ENCODE results near the gene PRKCZ. TPM values are rescaled to one million over a fixed set of nuclear protein-coding genes. Genes with fewer than 3 reads are reported as not detected.
A peak's percentile ranks its signal among the peaks of the same experiment; 100 is the strongest.

PRKCZ gene
- polyA plus RNA-seq, 3 donors, result 0.74 to 1.9 (median 1.4) TPM

DNA sequence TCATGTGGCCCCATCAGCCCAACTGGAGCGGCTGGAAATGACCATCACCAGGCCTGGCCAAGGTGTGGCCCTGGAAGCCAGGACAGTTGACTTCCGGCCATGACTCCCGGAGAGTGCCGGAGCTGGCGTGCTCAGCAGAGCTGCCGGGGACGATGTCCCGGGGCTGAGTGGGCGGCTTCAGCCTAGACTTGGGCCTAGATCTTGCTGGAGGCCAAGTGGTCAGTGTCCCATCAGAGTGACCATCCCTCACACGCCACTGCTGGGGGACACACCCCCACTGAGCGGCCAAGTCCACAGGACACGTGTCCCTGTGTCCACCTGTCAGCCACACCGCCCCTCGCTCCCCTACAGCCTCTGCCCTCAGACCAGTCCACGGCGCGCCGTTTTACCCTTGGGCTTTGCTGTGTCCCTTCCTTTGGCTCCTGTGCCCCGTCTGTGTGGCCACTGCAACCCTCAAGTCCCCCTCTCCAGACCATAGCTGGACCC, 140.3 kb downstream of the PRKCZ start:
- intact Hi-C loops (cut with micrococcal nuclease), result loop anchor here (5.0 to 10.0 kb wide), 3 partner anchors 58 to 354 kb away; no protein-coding TSS in a partner anchor
- H3K4me3 ChIP-seq (replicated peaks in 1 of 3; ENCODE audit: low read depth in 2 of 3, low read length in 3 of 3), result peak overlapping the region in 1 of 3 experiments; percentile 73
- TF ChIP-seq, protein P1, sequence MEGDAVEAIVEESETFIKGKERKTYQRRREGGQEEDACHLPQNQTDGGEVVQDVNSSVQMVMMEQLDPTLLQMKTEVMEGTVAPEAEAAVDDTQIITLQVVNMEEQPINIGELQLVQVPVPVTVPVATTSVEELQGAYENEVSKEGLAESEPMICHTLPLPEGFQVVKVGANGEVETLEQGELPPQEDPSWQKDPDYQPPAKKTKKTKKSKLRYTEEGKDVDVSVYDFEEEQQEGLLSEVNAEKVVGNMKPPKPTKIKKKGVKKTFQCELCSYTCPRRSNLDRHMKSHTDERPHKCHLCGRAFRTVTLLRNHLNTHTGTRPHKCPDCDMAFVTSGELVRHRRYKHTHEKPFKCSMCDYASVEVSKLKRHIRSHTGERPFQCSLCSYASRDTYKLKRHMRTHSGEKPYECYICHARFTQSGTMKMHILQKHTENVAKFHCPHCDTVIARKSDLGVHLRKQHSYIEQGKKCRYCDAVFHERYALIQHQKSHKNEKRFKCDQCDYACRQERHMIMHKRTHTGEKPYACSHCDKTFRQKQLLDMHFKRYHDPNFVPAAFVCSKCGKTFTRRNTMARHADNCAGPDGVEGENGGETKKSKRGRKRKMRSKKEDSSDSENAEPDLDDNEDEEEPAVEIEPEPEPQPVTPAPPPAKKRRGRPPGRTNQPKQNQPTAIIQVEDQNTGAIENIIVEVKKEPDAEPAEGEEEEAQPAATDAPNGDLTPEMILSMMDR (IDR thresholded peaks at IDR 0.05), result no peak
- no peak for DNase-seq
- H3K27ac ChIP-seq (ENCODE audit: low read depth in 1 of 2, low read length in 2 of 2), result peak overlapping the region; percentile 71 to 88
- Mint-ChIP-seq H3K36me3 (peaks cover 5 to 13% of the 10 kb centered on the region in 2 donors), H3K4me3 (peak overlapping the region; percentile 12 to 42), H3K9me3 (no peaks in the 10 kb centered on the region), H3K4me1 (peaks cover 19% of the 10 kb centered on the region), H3K27ac (peak overlapping the region in 5 of 7 donors; percentile 13 to 71 (median 62)), H3K27me3 (ENCODE audit: low read depth in 3 of 3) (no peaks in the 10 kb centered on the region)
- H3K36me3 ChIP-seq (replicated peaks in 1 of 2; ENCODE audit: control insufficient read depth in 1 of 2, insufficient read depth in 2 of 2, low read length in 2 of 2), result no peaks in the 10 kb centered on the region
- no peak overlapping the region for H2AFZ ChIP-seq (ENCODE audit: insufficient read depth, low read depth, low read length, poor library complexity, severe bottlenecking)
- no peaks in the 10 kb centered on the region for H3K27me3 ChIP-seq (ENCODE audit: control insufficient read depth in 2 of 2, insufficient read depth in 2 of 2, low read length in 2 of 2)
- H3K4me1 ChIP-seq (ENCODE audit: control insufficient read depth in 1 of 2, insufficient read depth in 2 of 2, low read length in 2 of 2), result peaks cover 32 to 43% of the 10 kb centered on the region in 2 donors
- H3K9ac ChIP-seq (ENCODE audit: insufficient read depth, low read length, poor library complexity, severe bottlenecking), result peak overlapping the region; percentile 74
- peaks cover 26% of the 10 kb centered on the region for H3K79me2 ChIP-seq (ENCODE audit: insufficient read depth, low read length)
- H3K9me3 ChIP-seq (replicated peaks in 1 of 2; ENCODE audit: control insufficient read depth in 1 of 2, insufficient read depth in 1 of 2, low read length in 2 of 2), result no peaks in the 10 kb centered on the region
- peak overlapping the region; percentile 94 for H3K4me2 ChIP-seq (replicated peaks; ENCODE audit: extremely low read depth, low read length, poor library complexity, severe bottlenecking)
- 97% methylated on average over 19 of the region's 19 CpGs for WGBS (ENCODE audit: insufficient coverage)
- no peaks in the 10 kb centered on the region for H4K20me1 ChIP-seq (ENCODE audit: insufficient read depth, low read length)

DNA sequence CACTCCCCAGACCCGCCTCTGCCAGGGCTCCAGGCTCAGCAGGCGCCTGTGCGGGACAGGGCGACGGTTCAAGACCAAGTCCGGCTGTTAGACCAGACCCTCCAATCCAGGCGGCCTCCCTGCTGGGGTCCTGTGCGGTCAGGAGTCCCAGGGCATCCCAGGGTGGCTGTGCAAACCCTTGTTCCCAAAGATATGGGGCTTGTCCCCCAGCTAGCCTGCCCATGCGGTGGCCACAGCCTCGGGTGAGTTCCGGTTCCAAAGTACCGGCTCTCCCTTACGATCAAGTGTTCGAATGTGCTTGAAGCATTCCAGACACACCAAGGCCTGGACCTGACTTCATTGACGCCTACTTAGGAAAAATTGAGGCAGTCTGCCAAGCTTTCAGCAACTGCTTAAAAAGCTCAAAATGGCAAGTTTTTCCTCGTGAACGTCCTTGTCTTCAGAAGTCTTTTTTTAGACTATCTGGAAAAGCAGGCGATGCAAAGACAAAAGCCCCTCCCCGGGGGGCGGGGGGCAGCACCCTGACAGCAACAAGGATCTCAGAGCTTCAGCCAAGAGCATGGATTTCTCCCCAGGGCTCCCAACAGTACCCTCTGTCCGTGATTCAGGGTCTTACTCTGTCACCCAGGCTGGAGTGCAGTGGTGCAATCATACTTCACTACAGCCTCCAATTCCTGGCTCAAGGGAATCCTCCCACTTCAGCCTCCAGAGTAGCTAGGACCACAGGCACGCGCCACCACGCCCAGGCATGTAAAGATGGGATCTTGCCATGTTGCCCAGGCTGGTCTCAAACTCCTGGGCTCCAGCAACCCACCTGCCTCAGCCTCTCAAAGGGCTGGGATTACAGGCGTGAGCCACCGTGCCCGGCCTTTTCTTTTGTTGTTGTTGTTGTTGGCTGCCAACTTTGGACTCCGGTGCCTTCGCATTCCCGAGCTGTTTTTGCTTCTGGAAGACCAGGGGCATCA, 142.1 kb downstream of the PRKCZ start:
- intact Hi-C loops (cut with micrococcal nuclease), result loop anchor here (5.0 to 10.0 kb wide), 3 partner anchors 60 to 352 kb away; no protein-coding TSS in a partner anchor
- 93% methylated on average over 22 of the region's 30 CpGs for WGBS (ENCODE audit: insufficient coverage)
- H3K27me3 ChIP-seq (ENCODE audit: control insufficient read depth in 2 of 2, insufficient read depth in 2 of 2, low read length in 2 of 2), result no peaks in the 10 kb centered on the region
- no peak overlapping the region for H2AFZ ChIP-seq (ENCODE audit: insufficient read depth, low read depth, low read length, poor library complexity, severe bottlenecking)
- no peaks in the 10 kb centered on the region for H4K20me1 ChIP-seq (ENCODE audit: insufficient read depth, low read length)
- Mint-ChIP-seq H3K4me1 (peaks cover 19% of the 10 kb centered on the region), H3K4me3 (no peak overlapping the region), H3K36me3 (peaks cover 5 to 13% of the 10 kb centered on the region in 2 donors), H3K9me3 (no peaks in the 10 kb centered on the region), H3K27ac (peak overlapping the region in 1 of 7 donors; percentile 48), H3K27me3 (ENCODE audit: low read depth in 3 of 3) (no peaks in the 10 kb centered on the region)
- no peak overlapping the region for H3K4me2 ChIP-seq (replicated peaks; ENCODE audit: extremely low read depth, low read length, poor library complexity, severe bottlenecking)
- peaks cover 26% of the 10 kb centered on the region for H3K79me2 ChIP-seq (ENCODE audit: insufficient read depth, low read length)
- DNase-seq, result no peak
- H3K4me3 ChIP-seq (replicated peaks in 1 of 3; ENCODE audit: low read depth in 2 of 3, low read length in 3 of 3), result no peak overlapping the region
- no peaks in the 10 kb centered on the region for H3K36me3 ChIP-seq (replicated peaks in 1 of 2; ENCODE audit: control insufficient read depth in 1 of 2, insufficient read depth in 2 of 2, low read length in 2 of 2)
- no peak overlapping the region for H3K9ac ChIP-seq (ENCODE audit: insufficient read depth, low read length, poor library complexity, severe bottlenecking)
- no peaks in the 10 kb centered on the region for H3K9me3 ChIP-seq (replicated peaks in 1 of 2; ENCODE audit: control insufficient read depth in 1 of 2, insufficient read depth in 1 of 2, low read length in 2 of 2)
- H3K27ac ChIP-seq (ENCODE audit: low read depth in 1 of 2, low read length in 2 of 2), result no peak overlapping the region
- TF ChIP-seq, protein P1 (IDR thresholded peaks at IDR 0.05), result no peak
- peaks cover 34 to 44% of the 10 kb centered on the region in 2 donors for H3K4me1 ChIP-seq (ENCODE audit: control insufficient read depth in 1 of 2, insufficient read depth in 2 of 2, low read length in 2 of 2)
